Pons (tissue), 1 donor: ENCODE results near the gene QRFP.

ENCODE experiments used
- DNase-seq: peaks from one replicate; pipeline ENCODE4 v3.0.0-alpha.2; 2016; ENCODE audit warnings: low spot score

Gene QRFP

GRCh38 chr9:130872093-130872492 lies 24.5 kb downstream of the QRFP start:
- DNase-seq: no peak

GRCh38 chr9:130871395-130872062 lies 25.1 kb downstream of the QRFP start:
- no peak for DNase-seq

- DNase-seq: no peak
Observed at GRCh38 chr9:130870491-130871381, 25.9 kb downstream of the QRFP start.

GRCh38 chr9:130869250-130869649 lies 27.4 kb downstream of the QRFP start:
- DNase-seq: no peak

- DNase-seq: no peak
Observed at GRCh38 chr9:130868230-130868629, 28.4 kb downstream of the QRFP start.

DNA sequence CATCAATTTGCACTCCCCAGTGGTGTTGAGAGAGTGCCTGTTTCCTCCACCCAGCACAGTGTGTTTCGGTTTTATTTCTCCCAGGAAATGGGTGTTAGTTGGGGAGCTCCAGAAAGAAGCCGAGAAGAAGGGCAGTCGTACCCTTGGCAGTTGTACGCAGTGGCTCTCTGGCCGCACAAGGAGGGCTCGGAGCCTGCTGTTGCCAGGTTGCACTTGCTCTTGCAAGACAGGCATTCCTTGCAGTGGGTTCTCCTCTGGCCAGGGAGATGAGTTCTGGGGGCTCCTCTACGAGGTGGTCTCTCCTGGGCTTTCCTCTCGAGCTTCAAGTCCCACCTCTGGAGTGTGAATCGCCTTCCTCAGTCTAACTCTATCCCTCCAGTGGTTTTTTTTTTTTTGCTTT lies 29.1 kb downstream of the QRFP start:
- DNase-seq: no peak

- DNase-seq: peak; percentile 79
Observed at GRCh38 chr9:130866474-130866965, 30.1 kb downstream of the QRFP start.

GRCh38 chr9:130865921-130866320 lies 30.7 kb downstream of the QRFP start:
- no peak for DNase-seq

DNA sequence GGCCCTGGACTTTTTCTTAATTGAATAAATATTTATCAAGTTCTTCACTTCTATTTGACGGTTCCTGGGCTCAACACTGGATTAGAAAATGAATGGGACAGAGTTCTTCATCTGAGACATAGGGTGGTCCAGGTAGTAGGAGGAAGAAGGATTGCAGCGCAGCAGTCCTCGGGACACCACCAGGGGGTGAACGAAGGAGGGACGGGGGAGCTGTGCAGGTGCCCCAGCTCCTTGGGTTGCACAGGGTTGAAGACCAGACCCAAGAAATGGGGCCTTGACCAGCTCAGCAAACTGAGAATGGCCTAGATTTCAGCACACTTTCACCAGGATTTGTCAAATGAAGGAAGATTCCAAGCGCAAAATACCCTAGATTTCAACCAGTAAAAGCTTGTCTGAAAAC lies 32.1 kb downstream of the QRFP start:
- no peak for DNase-seq

DNA sequence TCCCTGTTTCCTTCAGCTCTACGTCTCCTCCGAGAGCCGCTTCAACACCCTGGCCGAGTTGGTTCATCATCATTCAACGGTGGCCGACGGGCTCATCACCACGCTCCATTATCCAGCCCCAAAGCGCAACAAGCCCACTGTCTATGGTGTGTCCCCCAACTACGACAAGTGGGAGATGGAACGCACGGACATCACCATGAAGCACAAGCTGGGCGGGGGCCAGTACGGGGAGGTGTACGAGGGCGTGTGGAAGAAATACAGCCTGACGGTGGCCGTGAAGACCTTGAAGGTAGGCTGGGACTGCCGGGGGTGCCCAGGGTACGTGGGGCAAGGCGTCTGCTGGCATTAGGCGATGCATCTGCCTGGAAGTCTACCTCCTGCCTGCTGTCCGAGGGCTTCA lies 33.9 kb downstream of the QRFP start:
- no peak for DNase-seq

- no peak for DNase-seq
Observed at GRCh38 chr9:130862217-130862616, 34.4 kb downstream of the QRFP start.

GRCh38 chr9:130861372-130862180 lies 35.0 kb downstream of the QRFP start:
- DNase-seq: no peak

DNA sequence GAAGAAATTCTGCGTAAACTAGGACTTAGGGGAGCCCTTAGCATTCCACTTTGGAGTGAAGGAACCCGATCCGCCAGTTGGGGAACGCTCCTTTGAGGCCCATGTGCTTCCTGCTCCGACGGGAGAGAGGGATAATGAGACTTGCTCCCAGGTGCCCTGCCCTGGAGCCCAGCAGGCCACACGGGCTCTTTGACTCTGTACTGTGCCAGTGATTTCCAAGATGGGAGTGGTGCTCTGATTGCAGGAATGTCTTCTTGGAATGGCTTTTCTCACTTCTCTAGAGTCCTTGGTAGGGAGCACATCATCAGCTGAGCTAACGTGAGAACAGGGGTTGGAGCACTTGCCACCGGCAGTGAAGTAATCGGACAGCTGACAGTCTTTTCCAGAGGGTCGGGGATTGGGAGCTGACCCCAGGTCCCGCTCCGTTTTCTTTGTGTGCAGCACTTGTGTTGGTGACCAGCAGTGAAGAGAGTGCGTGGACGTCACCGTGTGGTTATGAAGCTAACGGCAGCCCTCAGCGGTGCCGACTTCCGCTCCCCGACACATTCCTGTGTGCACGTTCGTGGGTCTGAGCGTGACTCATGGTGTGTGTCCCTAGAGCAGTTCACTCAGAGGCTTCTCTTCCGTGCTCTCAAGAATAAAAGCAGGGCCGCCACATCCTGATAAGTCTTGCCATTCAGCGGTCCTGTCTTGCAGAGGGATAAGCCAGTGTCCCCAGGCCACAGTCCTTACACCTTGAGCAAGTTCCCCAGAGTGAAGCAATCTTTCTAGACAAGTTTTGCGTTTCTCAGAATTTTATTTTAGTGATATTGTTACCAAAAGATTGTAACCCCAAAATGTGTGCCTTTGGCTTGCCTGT lies 35.9 kb downstream of the QRFP start:
- DNase-seq: no peak

DNA sequence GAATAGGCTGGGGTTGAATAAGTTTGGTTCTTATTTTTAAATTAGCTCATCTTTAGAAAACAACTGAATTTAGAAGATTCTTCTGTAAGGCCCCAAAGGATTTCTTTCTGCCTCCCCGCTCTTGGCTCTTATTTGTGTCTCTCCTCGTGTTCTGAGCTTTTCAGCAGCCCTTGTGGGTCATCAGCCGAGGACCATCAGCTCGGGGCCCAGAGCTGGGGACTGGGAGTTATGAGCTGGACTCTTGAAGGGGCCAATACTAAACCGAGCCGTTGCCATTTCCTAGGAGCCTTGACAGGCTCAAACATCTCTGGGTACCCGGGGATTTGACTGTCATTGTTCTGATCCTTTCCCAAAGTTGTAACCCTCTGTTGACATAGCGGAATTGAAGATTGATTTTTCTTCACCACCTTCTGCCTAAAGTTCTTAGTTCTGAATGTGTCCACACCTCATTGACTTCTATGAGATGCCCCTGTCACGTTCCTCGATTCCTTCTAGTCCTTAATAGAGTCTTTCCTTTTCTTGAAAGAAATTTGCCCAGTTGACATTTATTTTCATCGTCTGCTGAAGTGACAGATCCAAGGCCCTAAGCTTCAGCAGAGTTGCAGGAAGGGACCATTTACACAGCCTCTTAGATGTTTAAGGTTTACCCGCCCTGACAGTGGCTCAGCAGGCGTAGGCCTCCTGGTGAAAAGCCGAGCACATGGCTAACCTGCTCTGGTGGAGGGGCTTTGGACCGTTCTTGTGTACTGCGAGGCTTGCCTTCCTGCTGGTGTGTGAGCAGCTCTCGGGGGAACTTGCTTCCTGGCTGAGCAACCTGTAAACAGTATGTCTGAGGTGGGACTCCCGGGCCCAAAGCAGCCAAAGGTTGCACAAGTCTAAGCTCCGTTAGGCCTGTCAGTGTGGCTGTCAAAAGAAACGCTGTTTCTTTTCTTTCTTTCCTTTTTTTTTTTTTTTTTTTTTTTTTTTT lies 37.6 kb downstream of the QRFP start:
- no peak for DNase-seq

DNA sequence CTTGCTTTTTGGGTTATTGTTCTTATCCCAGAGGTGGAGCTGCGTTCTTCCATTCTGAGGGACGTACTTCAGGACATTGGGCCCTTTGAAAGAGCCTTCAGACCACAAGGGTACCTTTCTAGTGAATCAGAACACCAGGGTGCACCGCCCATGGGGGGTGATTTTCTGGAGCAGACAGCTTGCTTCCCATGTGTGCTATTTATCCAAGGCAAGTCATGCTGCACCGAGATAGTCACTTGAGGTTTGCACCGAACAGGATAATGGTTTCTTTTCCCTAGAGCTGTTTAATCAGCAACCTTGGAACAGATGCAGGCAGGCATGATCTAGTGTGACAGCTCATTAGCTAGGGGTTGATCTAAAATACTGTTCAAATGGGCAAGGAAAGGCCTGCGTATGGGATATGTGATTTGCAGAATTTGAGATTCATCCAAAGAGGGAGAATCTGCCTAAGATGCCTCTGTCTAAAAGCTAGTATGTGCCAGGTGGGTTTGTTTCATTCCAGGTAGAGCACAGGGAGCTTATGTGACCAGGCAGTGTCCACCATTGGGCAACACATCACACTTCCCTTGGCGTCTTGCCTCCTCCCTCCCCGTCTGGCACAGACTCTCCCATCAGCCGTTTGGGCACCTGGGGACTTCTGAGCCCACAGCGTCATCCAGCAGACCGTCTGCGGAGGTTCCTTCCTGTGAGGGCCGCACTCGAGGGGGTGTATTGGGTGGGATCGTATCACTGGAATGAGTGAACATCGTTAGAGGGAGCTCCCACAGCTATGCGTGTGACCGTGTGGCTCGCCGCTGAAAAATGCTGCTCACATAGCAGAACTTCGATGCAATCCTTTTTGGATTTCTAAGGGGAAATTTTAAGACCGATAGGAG lies 38.5 kb downstream of the QRFP start:
- DNase-seq: no peak

- DNase-seq: no peak
Observed at GRCh38 chr9:130856474-130856873, 40.1 kb downstream of the QRFP start.

DNA sequence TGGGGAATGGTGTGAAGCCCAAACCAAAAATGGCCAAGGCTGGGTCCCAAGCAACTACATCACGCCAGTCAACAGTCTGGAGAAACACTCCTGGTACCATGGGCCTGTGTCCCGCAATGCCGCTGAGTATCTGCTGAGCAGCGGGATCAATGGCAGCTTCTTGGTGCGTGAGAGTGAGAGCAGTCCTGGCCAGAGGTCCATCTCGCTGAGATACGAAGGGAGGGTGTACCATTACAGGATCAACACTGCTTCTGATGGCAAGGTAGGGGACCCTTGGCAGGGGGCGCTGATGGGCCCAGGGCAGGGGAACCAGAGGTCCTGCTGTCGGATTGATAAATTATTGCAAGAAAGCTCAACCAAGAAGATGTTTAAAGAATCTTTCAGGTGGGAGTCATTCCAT lies 41.8 kb downstream of the QRFP start:
- no peak for DNase-seq

DNA sequence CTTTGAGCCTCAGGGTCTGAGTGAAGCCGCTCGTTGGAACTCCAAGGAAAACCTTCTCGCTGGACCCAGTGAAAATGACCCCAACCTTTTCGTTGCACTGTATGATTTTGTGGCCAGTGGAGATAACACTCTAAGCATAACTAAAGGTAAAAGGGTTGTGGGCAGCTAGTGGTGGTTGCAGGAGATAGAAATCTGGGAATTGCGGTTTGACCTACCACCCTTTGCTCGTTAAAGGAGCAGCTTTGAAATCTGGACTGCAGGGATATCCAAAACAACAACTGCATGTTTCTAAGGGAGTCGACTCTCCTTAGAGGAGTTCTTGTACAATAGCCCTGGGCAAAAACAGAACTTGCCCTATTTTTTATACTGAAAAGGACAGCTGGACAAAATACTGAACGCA lies 42.5 kb downstream of the QRFP start:
- no peak for DNase-seq

DNA sequence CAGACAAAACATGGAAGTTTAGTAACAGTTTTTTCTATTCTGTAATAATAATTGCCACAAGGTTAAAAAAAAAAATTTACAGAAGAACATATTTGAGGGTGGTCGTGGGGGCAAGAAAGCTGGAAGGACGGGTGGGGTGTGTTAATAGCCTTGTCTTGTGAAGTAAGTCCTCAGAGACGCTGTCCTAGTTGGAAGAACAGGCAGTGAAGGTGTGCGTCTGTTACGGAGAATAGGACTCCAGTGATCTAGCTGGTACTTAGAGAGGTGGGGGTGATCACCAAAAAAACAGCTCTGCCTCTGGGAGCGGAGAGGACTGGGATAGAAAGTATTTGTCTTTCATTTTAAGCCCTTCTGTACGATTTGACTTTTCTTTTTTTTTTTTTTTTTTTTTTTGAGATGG lies 43.8 kb downstream of the QRFP start:
- DNase-seq: no peak
